Measurements from ENCODE around the gene RING1. TPM values are rescaled to one million over a fixed set of nuclear protein-coding genes. Genes with fewer than 3 reads are reported as not detected.
A peak's percentile ranks its signal among the peaks of the same experiment; 100 is the strongest.

Gene RING1
- total and polyA plus RNA-seq, 10 of the 15 experiments (the other 5 are each of a cell fraction or from before 2014, with no cell fraction given): 2.0 to 27.2 (median 15.8) TPM

- RAD21 ChIA-PET (ENCODE audit: unreplicated experiment): interaction anchor here (0.5 to 3.5 kb wide), 29 partner anchors 9 to 406 kb away, joined by 3 to 25 read pairs (median 7); partner anchors contain the start of genes HLA-DMA, HLA-DPA1, HLA-DPB1 and HSD17B8
- Histone ChIP-seq H2AFZ (ENCODE audit: control insufficient read depth, low read depth, low read length) (peak overlapping the region; percentile 84), H3K4me3 (peak overlapping the region; percentile 78), H3K4me1 (ENCODE audit: control insufficient read depth, insufficient read depth, low read length) (peaks cover 10% of the 10 kb centered on the region), H3K79me2 (ENCODE audit: control insufficient read depth, insufficient read depth, low read length) (peaks cover 13% of the 10 kb centered on the region), H3K9me3 (replicated peaks; ENCODE audit: control insufficient read depth, insufficient read depth, low read length) (no peaks in the 10 kb centered on the region), H3K4me2 (ENCODE audit: control insufficient read depth, insufficient read depth) (peak overlapping the region; percentile 96), H3K36me3 (ENCODE audit: control insufficient read depth in 2 of 2, insufficient read depth in 2 of 2, low read length in 1 of 2) (peaks cover 2 to 12% of the 10 kb centered on the region in 2 experiments; a peak in 2 of 4 replicates), H4K20me1 (ENCODE audit: control insufficient read depth, insufficient read depth) (no peaks in the 10 kb centered on the region), H3K9ac (ENCODE audit: control insufficient read depth, insufficient read depth, low read length) (peak overlapping the region; percentile 42; the same call in 1 of the 2 replicates), H3K27ac (ENCODE audit: control insufficient read depth, insufficient read depth) (peak overlapping the region; percentile 51), H3K27me3 (replicated peaks in 1 of 2; ENCODE audit: control insufficient read depth in 2 of 2, insufficient read depth in 2 of 2, low read length in 1 of 2) (no peaks in the 10 kb centered on the region)
- BruUV-seq (replicated peaks): no TSS peak
- SMC1A ChIA-PET (ENCODE audit: uncharacterized antibody, unreplicated experiment): interaction anchor here (0.7 to 4.2 kb wide), 25 partner anchors 18 to 362 kb away, joined by 3 to 34 read pairs (median 5); partner anchors contain the start of genes HLA-DMA, HLA-DOA, RPS18 and VPS52
- CTCF ChIA-PET: interaction anchor here (0.6 to 5.5 kb wide), 58 partner anchors 8 to 524 kb away, joined by 3 to 53 read pairs (median 6); partner anchors contain the start of genes B3GALT4, HLA-DPB1, HSD17B8 and RGL2
- peak; percentile 91 for FAIRE-seq
- WGBS (ENCODE audit: insufficient coverage, insufficient replicate concordance, low lambda C conversion rate, missing lambda C conversion rate): under 1% methylated on average over 24 of the region's 28 CpGs
- in situ Hi-C loops (cut with MboI) (loop anchor here (5.0 kb wide), 2 partner anchors 131 to 246 kb away; no protein-coding TSS in a partner anchor), intact Hi-C loops (cut with micrococcal nuclease; ENCODE audit: unreplicated experiment) (loop anchor here (1.0 to 5.0 kb wide), 4 partner anchors 43 to 246 kb away; no protein-coding TSS in a partner anchor)
- peak; percentile 72 for ATAC-seq
- DNase-seq (ENCODE audit: low read depth, low spot score): peak; percentile 67
- POLR2A ChIA-PET: interaction anchor here (0.5 to 5.2 kb wide), 23 partner anchors 23 to 1347 kb away, joined by 3 to 40 read pairs (median 5); partner anchors contain the start of genes B3GALT4, HLA-DPA1, HLA-DPB1 and PFDN6
- TF ChIP-seq CBFB (IDR thresholded peaks at IDR 0.05; ENCODE audit: low read depth): no peak
- TF ChIP-seq NRF1 (conservative IDR thresholded peaks at IDR 0.05; ENCODE audit: low read depth, low read length): peak; percentile 27; the same call in 1 of the 2 replicates
- 0 out of 2 replicates have a peak, but pooled peaks have one; percentile 47 for TF ChIP-seq TARDBP (IDR thresholded peaks at IDR 0.05; ENCODE audit: borderline replicate concordance)
- no peak for TF ChIP-seq RCOR1 (conservative IDR thresholded peaks at IDR 0.05; ENCODE audit: low read depth, low read length)
- 0 out of 4 replicates have a peak, but pooled peaks have one; percentile 14 to 17 for TF ChIP-seq BHLHE40 (IDR thresholded peaks at IDR 0.05; ENCODE audit: borderline replicate concordance in 1 of 2, low read depth in 2 of 2, low read length in 1 of 2)
- TF ChIP-seq POU2F2 (IDR thresholded peaks at IDR 0.05; ENCODE audit: borderline replicate concordance, low read depth, low read length): peak; percentile 46; the same call in 1 of the 3 replicates
- peak; percentile 92 for TF ChIP-seq RAD21 (IDR thresholded peaks at IDR 0.05; ENCODE audit: insufficient read depth, low read depth, low read length)
- peak; percentile 48 for TF ChIP-seq SKIL (IDR thresholded peaks at IDR 0.05; ENCODE audit: low read depth, poor library complexity, severe bottlenecking)
- TF ChIP-seq YY1 (IDR thresholded peaks at IDR 0.05; ENCODE audit: low read depth, low read length): 0 out of 2 replicates have a peak, but pooled peaks have one; percentile 61
- TF ChIP-seq WRNIP1 (IDR thresholded peaks at IDR 0.05; ENCODE audit: borderline replicate concordance, low read depth, low read length): no peak
- no peak for TF ChIP-seq IKZF1 (conservative IDR thresholded peaks at IDR 0.05)
- peak; percentile 79 for TF ChIP-seq SMC3 (IDR thresholded peaks at IDR 0.05; ENCODE audit: borderline replicate concordance, low read length)
- TF ChIP-seq RFX5 (IDR thresholded peaks at IDR 0.05; ENCODE audit: low read depth, low read length): no peak
- no peak for TF ChIP-seq MYB (IDR thresholded peaks at IDR 0.05; ENCODE audit: borderline replicate concordance, low read depth, low read length)
- no peak for TF ChIP-seq EZH2 (IDR thresholded peaks at IDR 0.05; ENCODE audit: borderline replicate concordance, control insufficient read depth, low read depth, low read length)
- TF ChIP-seq NBN (IDR thresholded peaks at IDR 0.05): peak; percentile 45; the same call in 1 of the 2 replicates
- peak; percentile 32; the same call in 1 of the 2 replicates for TF ChIP-seq MLLT1 (IDR thresholded peaks at IDR 0.05)
Observed at GRCh38 chr6:33247977-33248642, 39.8 kb downstream of the RING1 start.
